Right atrium auricular region (tissue), 2 donors: ENCODE results near the gene ZNF19. TPM values are rescaled to one million over a fixed set of nuclear protein-coding genes. Genes with fewer than 3 reads are reported as not detected.

Source experiments
- DNase-seq: peaks from one replicate; pipeline ENCODE4 v3.0.0-alpha.2; 2019; ENCODE audit warnings: low spot score
- H3K27ac ChIP-seq, 2 donors: fragments of 200-600 bp; sonication (generic); 1 replicate in 1 of 2; 2 replicates in 1 of 2; pipeline ENCODE4 v1.5.1; 2016 to 2019
- H3K27me3 ChIP-seq, 2 donors: fragments of 200-600 bp; sonication (generic); one replicate each; pipeline versions ENCODE4 v1.5.1 to v1.6.0; 2017 to 2019
- H3K36me3 ChIP-seq: fragments of 200-600 bp; sonication (generic); one replicate; pipeline ENCODE4 v1.5.1; 2016
- H3K4me1 ChIP-seq, 2 donors: fragments of 200-600 bp; sonication (generic); one replicate each; pipeline versions ENCODE4 v1.5.1 to v1.6.0; 2017 to 2019
- H3K4me3 ChIP-seq, 2 donors: fragments of 200-600 bp; sonication (generic); 1 replicate in 1 of 2; 2 replicates in 1 of 2; pipeline ENCODE4 v1.5.1; 2017 to 2019; ENCODE audit warnings: mild to moderate bottlenecking in 1 of 2, moderate library complexity in 1 of 2
- H3K9me3 ChIP-seq, 2 donors: fragments of 200-600 bp; sonication (generic); one replicate each; pipeline ENCODE4 v1.5.1; 2019
- total RNA-seq, 2 donors: library from RNA; depleted of rRNA; stranded (reverse); fragments of >200 nt; gene quantifications; one replicate each; pipeline ENCODE4 v1.1.0, GENCODE V29; 2016
- TF ChIP-seq, protein P1 (sequence below), 2 donors: fragments of 200-600 bp; sonication (generic); IDR thresholded peaks; one replicate each; pipeline ENCODE4 v1.5.1; 2019; ENCODE audit warnings: antibody characterized with exemption in 2 of 2

ZNF19 gene
- total RNA-seq, 2 donors from 2014 or later: 0.82 to 2.5 TPM

DNA sequence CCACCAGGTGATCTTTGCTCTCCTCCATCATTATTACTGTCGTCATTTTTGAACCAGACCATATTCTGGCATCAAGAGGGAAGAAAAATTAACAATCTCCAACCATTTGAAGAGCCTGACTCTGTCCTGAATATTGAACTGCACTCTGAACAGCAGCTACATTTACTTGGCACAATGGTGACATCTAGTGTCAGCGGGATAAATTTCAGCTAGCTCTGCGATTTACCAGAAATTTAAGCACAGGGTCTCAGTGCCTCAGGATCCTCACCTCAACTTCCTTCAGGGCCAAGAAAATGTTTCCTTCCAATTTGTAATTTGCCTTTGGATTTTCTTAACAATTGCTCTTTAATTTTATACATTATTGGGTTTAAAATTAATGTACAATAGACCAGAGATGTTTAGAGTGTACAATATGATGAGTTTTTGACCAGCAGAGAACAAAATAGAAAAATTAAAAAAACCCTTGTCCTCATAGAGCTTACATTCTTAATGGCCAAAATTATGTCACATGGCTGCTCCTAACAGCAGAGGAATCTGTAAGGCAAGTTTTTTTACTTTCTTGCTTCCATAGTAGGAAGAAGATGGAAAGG is 10.7 kb upstream of the ZNF19 start:
- no peak for DNase-seq
- Histone ChIP-seq H3K27ac (no peak overlapping the region), H3K36me3 (no peaks in the 10 kb centered on the region), H3K9me3 (no peaks in the 10 kb centered on the region), H3K4me1 (no peaks in the 10 kb centered on the region), H3K4me3 (no peak overlapping the region), H3K27me3 (no peaks in the 10 kb centered on the region)
- TF ChIP-seq, protein P1, sequence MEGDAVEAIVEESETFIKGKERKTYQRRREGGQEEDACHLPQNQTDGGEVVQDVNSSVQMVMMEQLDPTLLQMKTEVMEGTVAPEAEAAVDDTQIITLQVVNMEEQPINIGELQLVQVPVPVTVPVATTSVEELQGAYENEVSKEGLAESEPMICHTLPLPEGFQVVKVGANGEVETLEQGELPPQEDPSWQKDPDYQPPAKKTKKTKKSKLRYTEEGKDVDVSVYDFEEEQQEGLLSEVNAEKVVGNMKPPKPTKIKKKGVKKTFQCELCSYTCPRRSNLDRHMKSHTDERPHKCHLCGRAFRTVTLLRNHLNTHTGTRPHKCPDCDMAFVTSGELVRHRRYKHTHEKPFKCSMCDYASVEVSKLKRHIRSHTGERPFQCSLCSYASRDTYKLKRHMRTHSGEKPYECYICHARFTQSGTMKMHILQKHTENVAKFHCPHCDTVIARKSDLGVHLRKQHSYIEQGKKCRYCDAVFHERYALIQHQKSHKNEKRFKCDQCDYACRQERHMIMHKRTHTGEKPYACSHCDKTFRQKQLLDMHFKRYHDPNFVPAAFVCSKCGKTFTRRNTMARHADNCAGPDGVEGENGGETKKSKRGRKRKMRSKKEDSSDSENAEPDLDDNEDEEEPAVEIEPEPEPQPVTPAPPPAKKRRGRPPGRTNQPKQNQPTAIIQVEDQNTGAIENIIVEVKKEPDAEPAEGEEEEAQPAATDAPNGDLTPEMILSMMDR (IDR thresholded peaks at IDR 0.05): peak; percentile 42 to 75

DNA sequence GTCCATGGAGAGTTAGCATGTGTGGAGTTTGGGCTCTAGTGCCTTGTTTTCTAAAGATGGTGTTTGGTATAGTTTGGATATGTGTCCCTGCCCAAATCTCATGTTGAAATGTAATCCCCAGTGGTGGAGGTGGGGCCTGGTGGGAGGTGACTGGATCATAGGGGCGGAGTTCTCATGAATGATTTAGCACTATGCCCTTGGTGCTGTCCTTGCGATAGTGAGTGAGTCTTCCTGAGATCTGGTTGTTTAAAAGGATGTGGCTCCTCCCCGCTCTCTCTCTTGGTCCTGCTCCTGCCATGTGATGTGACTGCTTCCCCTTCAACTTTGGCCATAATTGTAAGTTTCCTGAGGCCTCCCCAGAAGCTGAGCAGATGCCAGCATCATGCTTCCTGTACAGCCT is 8.9 kb upstream of the ZNF19 start:
- Histone ChIP-seq H3K9me3 (no peaks in the 10 kb centered on the region), H3K36me3 (no peaks in the 10 kb centered on the region), H3K27me3 (no peaks in the 10 kb centered on the region), H3K27ac (no peak overlapping the region), H3K4me3 (no peak overlapping the region), H3K4me1 (no peaks in the 10 kb centered on the region)
- TF ChIP-seq, protein P1 (IDR thresholded peaks at IDR 0.05): no peak
- no peak for DNase-seq

GRCh38 chr16:71493213-71493612 is 4.1 kb upstream of the ZNF19 start:
- H3K27ac ChIP-seq: no peak overlapping the region
- TF ChIP-seq, protein P1 (IDR thresholded peaks at IDR 0.05): no peak
- H3K36me3 ChIP-seq: no peaks in the 10 kb centered on the region
- H3K4me1 ChIP-seq: no peaks in the 10 kb centered on the region
- H3K27me3 ChIP-seq: no peaks in the 10 kb centered on the region
- H3K9me3 ChIP-seq: no peaks in the 10 kb centered on the region
- DNase-seq: no peak
- H3K4me3 ChIP-seq: no peak overlapping the region

DNA sequence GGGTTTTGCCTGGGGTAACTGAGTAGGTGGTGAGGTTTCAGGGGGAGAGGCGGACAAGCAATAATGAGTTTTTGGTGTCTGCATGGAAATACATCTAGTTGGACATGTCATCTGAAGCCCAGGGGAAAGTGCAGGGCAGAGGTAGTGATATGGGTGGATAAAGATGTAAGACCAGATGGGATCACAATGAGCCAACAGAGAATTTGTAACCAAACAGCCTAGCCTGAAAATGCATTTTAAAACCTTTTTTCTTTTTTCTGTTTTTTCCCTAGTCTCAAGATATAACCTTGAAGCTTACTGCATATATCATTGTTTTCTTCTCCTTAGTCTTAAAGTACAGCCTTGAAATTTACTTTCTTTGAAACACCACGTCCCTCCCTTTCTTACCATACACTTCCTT is 3.7 kb upstream of the ZNF19 start:
- DNase-seq: no peak
- no peaks in the 10 kb centered on the region for H3K9me3 ChIP-seq
- TF ChIP-seq, protein P1 (IDR thresholded peaks at IDR 0.05): no peak
- no peak overlapping the region for H3K27ac ChIP-seq
- H3K27me3 ChIP-seq: no peaks in the 10 kb centered on the region
- no peaks in the 10 kb centered on the region for H3K36me3 ChIP-seq
- no peaks in the 10 kb centered on the region for H3K4me1 ChIP-seq
- H3K4me3 ChIP-seq: no peak overlapping the region

DNA sequence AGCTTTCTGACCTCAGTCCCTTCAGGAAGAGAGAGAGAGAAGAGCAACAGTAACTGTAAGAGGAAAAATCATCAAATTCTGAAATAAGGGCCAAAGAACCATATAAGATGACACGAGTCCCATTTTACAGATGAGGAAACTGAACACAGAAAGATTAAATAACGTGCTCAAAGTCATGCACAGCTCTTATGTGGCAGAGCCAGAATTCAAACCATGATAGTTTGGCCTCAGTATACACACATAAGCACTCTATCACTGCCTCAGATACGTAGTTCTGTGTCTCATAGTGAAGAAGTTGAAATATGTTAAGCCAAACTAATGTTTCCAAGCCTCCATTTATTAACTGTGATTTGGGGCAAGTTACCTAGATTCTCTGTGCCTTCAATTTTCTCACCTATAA is 1.9 kb upstream of the ZNF19 start:
- Histone ChIP-seq H3K27ac (no peak overlapping the region), H3K27me3 (no peaks in the 10 kb centered on the region), H3K4me1 (no peaks in the 10 kb centered on the region), H3K9me3 (no peaks in the 10 kb centered on the region), H3K4me3 (no peak overlapping the region), H3K36me3 (no peaks in the 10 kb centered on the region)
- TF ChIP-seq, protein P1 (IDR thresholded peaks at IDR 0.05): no peak
- DNase-seq: no peak

GRCh38 chr16:71490361-71490760 is 1.2 kb upstream of the ZNF19 start:
- TF ChIP-seq, protein P1 (IDR thresholded peaks at IDR 0.05): no peak
- no peaks in the 10 kb centered on the region for H3K4me1 ChIP-seq
- no peaks in the 10 kb centered on the region for H3K36me3 ChIP-seq
- no peak overlapping the region for H3K4me3 ChIP-seq
- DNase-seq: no peak
- H3K27me3 ChIP-seq: no peaks in the 10 kb centered on the region
- no peak overlapping the region for H3K27ac ChIP-seq
- H3K9me3 ChIP-seq: no peaks in the 10 kb centered on the region
